Keratinocyte (primary cell): ENCODE measurements around the gene RHBDF1. TPM values are rescaled to one million over a fixed set of nuclear protein-coding genes. Genes with fewer than 3 reads are reported as not detected.

Experiments
- DNase-seq: peaks from one replicate; pipeline ENCODE4 v3.0.0-alpha.2; 2011; ENCODE audit warnings: low read depth, missing footprints, low spot score
- FAIRE-seq: peaks from 2 replicates; lab custom pipeline; 2011; peaks lifted over from hg19 to GRCh38; lab: Jason Lieb, UNC
- H2AFZ ChIP-seq: 2 replicates; pipeline ENCODE4 v1.6.0; 2012; ENCODE audit warnings: low read length, control low read depth, inconsistent platforms; ENCODE audit not compliant: control insufficient read depth
- H3K27ac ChIP-seq: 2 replicates; pipeline ENCODE4 v1.5.1; 2011; ENCODE audit warnings: low read length; ENCODE audit not compliant: control insufficient read depth, insufficient read depth
- H3K27me3 ChIP-seq: 3 replicates; pipeline ENCODE4 v1.6.0; 2011; ENCODE audit warnings: low read length; ENCODE audit not compliant: control insufficient read depth, insufficient read depth; ENCODE audit errors: extremely low read depth
- H3K36me3 ChIP-seq, 2 experiments: 2 replicates in 1 of 2; 3 replicates in 1 of 2; pipeline ENCODE4 v1.5.1; 2011; ENCODE audit warnings: low read length in 2 of 2, mild to moderate bottlenecking in 1 of 2; ENCODE audit not compliant: control insufficient read depth in 2 of 2, insufficient read depth in 2 of 2; ENCODE audit errors: extremely low read depth in 1 of 2
- H3K4me1 ChIP-seq: 3 replicates; pipeline ENCODE4 v1.5.1; 2011; ENCODE audit warnings: low read length; ENCODE audit not compliant: control insufficient read depth, insufficient read depth; ENCODE audit errors: extremely low read depth
- H3K4me2 ChIP-seq: 3 replicates; pipeline ENCODE4 v1.6.0; 2011; ENCODE audit warnings: low read depth, low read length; ENCODE audit not compliant: control insufficient read depth, insufficient read depth; ENCODE audit errors: extremely low read depth
- H3K4me3 ChIP-seq, 3 experiments: fragments of 200-600 bp in 1 of 3; sonication (generic) in 1 of 3; 2 replicates in 2 of 3; 3 replicates in 1 of 3; pipeline ENCODE4 v1.5.1; 2011 to 2016; ENCODE audit warnings: low read length in 3 of 3, mild to moderate bottlenecking in 3 of 3, control low read depth in 2 of 3, inconsistent platforms in 1 of 3, low read depth in 1 of 3, mixed read lengths in 1 of 3, mixed run types in 1 of 3, moderate library complexity in 1 of 3; ENCODE audit not compliant: control insufficient read depth in 2 of 3, insufficient read depth in 2 of 3; ENCODE audit errors: extremely low read depth in 1 of 3
- H3K79me2 ChIP-seq: 2 replicates; pipeline ENCODE4 v1.6.0; 2012; ENCODE audit warnings: low read length; ENCODE audit not compliant: control insufficient read depth, insufficient read depth
- H3K9ac ChIP-seq: 3 replicates; pipeline ENCODE4 v1.6.0; 2011; ENCODE audit warnings: low read length; ENCODE audit not compliant: control insufficient read depth, insufficient read depth; ENCODE audit errors: extremely low read depth
- H3K9me1 ChIP-seq: 3 replicates; pipeline ENCODE4 v1.6.0; 2011; ENCODE audit warnings: low read length; ENCODE audit not compliant: control insufficient read depth, insufficient read depth; ENCODE audit errors: extremely low read depth
- H3K9me3 ChIP-seq: 2 replicates; pipeline ENCODE4 v1.5.1; 2012; ENCODE audit warnings: low read depth, low read length; ENCODE audit not compliant: control insufficient read depth
- H4K20me1 ChIP-seq: 3 replicates; pipeline ENCODE4 v1.6.0; 2011; ENCODE audit warnings: low read length; ENCODE audit not compliant: control insufficient read depth, insufficient read depth; ENCODE audit errors: extremely low read depth
- CTCF ChIP-seq, 3 experiments: IDR thresholded peaks in 1 of 3; conservative IDR thresholded peaks in 1 of 3; optimal IDR thresholded peaks in 1 of 3; 2 replicates in 2 of 3; 3 replicates in 1 of 3; pipeline versions ENCODE3 to v1.5.1; 2011; ENCODE audit warnings: low read length in 3 of 3, mild to moderate bottlenecking in 3 of 3, moderate library complexity in 2 of 3, control low read depth in 1 of 3, inconsistent platforms in 1 of 3; ENCODE audit not compliant: insufficient read depth in 2 of 3; ENCODE audit errors: extremely low read depth in 1 of 3
- EZH2 ChIP-seq: IDR thresholded peaks from one replicate; pipeline ENCODE4 v1.6.1; 2012; ENCODE audit warnings: inconsistent platforms, mild to moderate bottlenecking, low read length, moderate library complexity
- dilution Hi-C: fragments of 300-500 bp; cut with MboI; formaldehyde crosslinking; loops from one replicate; pipeline ENCODE4 v1.7.0; 2020; ENCODE audit warnings: low sequenced_read_pairs; ENCODE audit not compliant: extremely low pct_ligation_motif_present
- polyA plus RNA-seq, 5 experiments: library from polyadenylated mRNA; depleted of rRNA in 3 of 5; stranded (reverse) in 3 of 5; stranded (forward) in 1 of 5; unstranded in 1 of 5; fragments of >200 nt; gene quantifications; 1 replicate in 1 of 5; 2 replicates in 3 of 5; 3 replicates in 1 of 5; pipeline versions ENCODE4 v1.2.1 to v1.2.3, GENCODE V29; 2011 to 2012; ENCODE audit warnings: missing spikeins in 2 of 5, low read depth in 1 of 5, low replicate concordance in 1 of 5

RHBDF1 gene
- polyA plus RNA-seq, 1 donor (not counting 4 experiments of a cell fraction or from before 2014, with no cell fraction given): 20.4 TPM

GRCh38 chr16:66309-67182 is 5.9 kb downstream of the RHBDF1 start:
- H3K9me3 ChIP-seq: no peaks in the 10 kb centered on the region
- dilution Hi-C loops: no loop called here
- no peak for FAIRE-seq
- no peak overlapping the region for H3K4me2 ChIP-seq
- H3K27ac ChIP-seq: no peak overlapping the region
- no peaks in the 10 kb centered on the region for H3K27me3 ChIP-seq
- H3K9ac ChIP-seq: no peak overlapping the region
- no peak for DNase-seq
- peaks cover 10 to 24% of the 10 kb centered on the region in 2 experiments for H3K36me3 ChIP-seq
- H3K4me3 ChIP-seq: no peak overlapping the region
- no peak overlapping the region for H2AFZ ChIP-seq
- TF ChIP-seq CTCF (optimal IDR thresholded peaks at IDR 0.05 in 1 of 3, IDR thresholded peaks at IDR 0.05 in 1 of 3, conservative IDR thresholded peaks at IDR 0.05 in 1 of 3; ENCODE audit: extremely low read depth in 1 of 3, insufficient read depth in 2 of 3, low read length in 3 of 3) (no peak), EZH2 (no peak)
- H3K9me1 ChIP-seq: peaks cover 3% of the 10 kb centered on the region
- peaks cover 9% of the 10 kb centered on the region for H3K4me1 ChIP-seq
- H3K79me2 ChIP-seq: peaks cover 26% of the 10 kb centered on the region
- H4K20me1 ChIP-seq: peaks cover 4% of the 10 kb centered on the region

GRCh38 chr16:65745-66144 is 6.7 kb downstream of the RHBDF1 start:
- no peak overlapping the region for H2AFZ ChIP-seq
- peak; percentile 89 to 99 (median 95) for TF ChIP-seq CTCF (optimal IDR thresholded peaks at IDR 0.05 in 1 of 3, IDR thresholded peaks at IDR 0.05 in 1 of 3, conservative IDR thresholded peaks at IDR 0.05 in 1 of 3; ENCODE audit: extremely low read depth in 1 of 3, insufficient read depth in 2 of 3, low read length in 3 of 3)
- no peak for TF ChIP-seq EZH2

More at GRCh38 chr16:65745-66144, 6.7 kb downstream of the RHBDF1 start:
- dilution Hi-C loops: no loop called here
- H3K4me2 ChIP-seq: no peak overlapping the region
- H3K79me2 ChIP-seq: peaks cover 21% of the 10 kb centered on the region
- no peak overlapping the region for H3K4me3 ChIP-seq
- no peak overlapping the region for H3K27ac ChIP-seq
- peaks cover 4% of the 10 kb centered on the region for H4K20me1 ChIP-seq
- no peaks in the 10 kb centered on the region for H3K27me3 ChIP-seq
- DNase-seq (no peak), FAIRE-seq (peak; percentile 71)
- H3K4me1 ChIP-seq: peaks cover 3% of the 10 kb centered on the region
- H3K9me3 ChIP-seq: no peaks in the 10 kb centered on the region
- no peaks in the 10 kb centered on the region for H3K9me1 ChIP-seq
- peaks cover 10 to 24% of the 10 kb centered on the region in 2 experiments for H3K36me3 ChIP-seq
- no peak overlapping the region for H3K9ac ChIP-seq
